Esophagus muscularis mucosa (tissue), 3 donors: ENCODE data around the gene TBC1D26.
"Not testable (repeated sequence)": the region's sequence is repeated elsewhere in the genome, so short reads cannot be mapped to it uniquely, and the experiment has no call there.

Source experiments
- POLR2A ChIP-seq: fragments of 450-650 bp; IDR thresholded peaks from one replicate; pipeline ENCODE4 v1.6.1; 2017; ENCODE audit warnings: antibody characterized with exemption, moderate library complexity, mild to moderate bottlenecking, low read depth
- POLR2AphosphoS5 ChIP-seq, 2 donors: sonication (generic); formaldehyde crosslinking; IDR thresholded peaks; one replicate each; pipeline ENCODE4 v1.6.1; 2017; ENCODE audit warnings: antibody characterized with exemption in 2 of 2
- TF ChIP-seq, protein P1 (sequence below), 3 experiments: fragments of 200-600 bp in 2 of 3; fragments of 450-650 bp in 1 of 3; sonication (generic) in 2 of 3; IDR thresholded peaks; one replicate each; pipeline ENCODE4 v1.5.1; 2017 to 2019; ENCODE audit warnings: antibody characterized with exemption in 3 of 3, mild to moderate bottlenecking in 2 of 3, moderate library complexity in 1 of 3

DNA sequence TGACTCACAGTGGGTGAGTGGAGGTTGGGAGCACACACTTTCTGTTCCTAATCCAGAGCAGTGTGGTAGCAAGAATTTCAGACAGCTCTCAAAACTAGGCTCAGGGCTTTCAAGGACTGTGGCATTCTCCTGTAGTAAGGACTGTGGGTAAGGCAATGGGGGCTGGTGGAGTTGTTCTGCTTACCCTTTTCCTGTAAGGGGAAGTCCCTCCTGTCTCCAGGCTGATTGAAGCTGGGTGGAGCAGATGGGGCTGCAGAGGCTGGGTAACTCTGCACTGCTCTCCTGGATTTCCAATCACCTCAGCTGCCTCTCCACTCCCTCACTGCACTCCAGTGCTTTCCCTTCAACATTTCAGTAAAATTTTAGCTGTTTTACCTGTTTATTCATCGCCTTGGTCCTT lies 44.6 kb upstream of the TBC1D26 start:
- TF ChIP-seq, protein P1, sequence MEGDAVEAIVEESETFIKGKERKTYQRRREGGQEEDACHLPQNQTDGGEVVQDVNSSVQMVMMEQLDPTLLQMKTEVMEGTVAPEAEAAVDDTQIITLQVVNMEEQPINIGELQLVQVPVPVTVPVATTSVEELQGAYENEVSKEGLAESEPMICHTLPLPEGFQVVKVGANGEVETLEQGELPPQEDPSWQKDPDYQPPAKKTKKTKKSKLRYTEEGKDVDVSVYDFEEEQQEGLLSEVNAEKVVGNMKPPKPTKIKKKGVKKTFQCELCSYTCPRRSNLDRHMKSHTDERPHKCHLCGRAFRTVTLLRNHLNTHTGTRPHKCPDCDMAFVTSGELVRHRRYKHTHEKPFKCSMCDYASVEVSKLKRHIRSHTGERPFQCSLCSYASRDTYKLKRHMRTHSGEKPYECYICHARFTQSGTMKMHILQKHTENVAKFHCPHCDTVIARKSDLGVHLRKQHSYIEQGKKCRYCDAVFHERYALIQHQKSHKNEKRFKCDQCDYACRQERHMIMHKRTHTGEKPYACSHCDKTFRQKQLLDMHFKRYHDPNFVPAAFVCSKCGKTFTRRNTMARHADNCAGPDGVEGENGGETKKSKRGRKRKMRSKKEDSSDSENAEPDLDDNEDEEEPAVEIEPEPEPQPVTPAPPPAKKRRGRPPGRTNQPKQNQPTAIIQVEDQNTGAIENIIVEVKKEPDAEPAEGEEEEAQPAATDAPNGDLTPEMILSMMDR (IDR thresholded peaks at IDR 0.05) = not testable (repeated sequence)
- TF ChIP-seq POLR2AphosphoS5 (IDR thresholded peaks at IDR 0.05); POLR2A: not testable (repeated sequence)
